Heart left ventricle (tissue), 16 donors: ENCODE results near the gene RCAN3. TPM values are rescaled to one million over a fixed set of nuclear protein-coding genes. Genes with fewer than 3 reads are reported as not detected.
A peak's percentile ranks its signal among the peaks of the same experiment; 100 is the strongest.

Source experiments
- ATAC-seq, 4 donors: fragments of 200-7000 bp; cut with Tn5 transposase; one replicate each; pipeline ENCODE4 v1.9.1; 2020 to 2022; ENCODE audit warnings: moderate library complexity in 4 of 4, mild to moderate bottlenecking in 3 of 4, moderate number of reproducible peaks in 1 of 4
- DNase-seq, 5 donors: peaks; one replicate each; pipeline ENCODE4 v3.0.0-alpha.2; 2020
- H3K27ac ChIP-seq, 12 donors: fragments of 200-600 bp; sonication (generic) in 4 of 12; one replicate each; pipeline versions ENCODE4 v1.5.0 to v1.8.0; 2016 to 2022; ENCODE audit warnings: mild to moderate bottlenecking in 2 of 12
- H3K27me3 ChIP-seq, 9 donors: fragments of 200-600 bp; sonication (generic) in 2 of 9; one replicate each; pipeline versions ENCODE4 v1.5.1 to v1.8.0; 2016 to 2022; ENCODE audit warnings: mild to moderate bottlenecking in 3 of 9
- H3K36me3 ChIP-seq, 9 donors: fragments of 200-600 bp; sonication (generic) in 2 of 9; one replicate each; pipeline versions ENCODE4 v1.5.0 to v1.8.0; 2018 to 2022; ENCODE audit warnings: mild to moderate bottlenecking in 2 of 9
- H3K4me1 ChIP-seq, 12 donors: fragments of 200-600 bp; sonication (generic) in 4 of 12; one replicate each; pipeline versions ENCODE4 v1.5.0 to v1.8.0; 2016 to 2022; ENCODE audit warnings: mild to moderate bottlenecking in 3 of 12
- H3K4me3 ChIP-seq, 12 donors: fragments of 200-600 bp; sonication (generic) in 4 of 12; one replicate each; pipeline versions ENCODE4 v1.5.0 to v1.8.0; 2017 to 2022; ENCODE audit warnings: mild to moderate bottlenecking in 9 of 12, moderate library complexity in 4 of 12
- H3K9me3 ChIP-seq, 12 donors: fragments of 200-600 bp; sonication (generic) in 4 of 12; one replicate each; pipeline versions ENCODE4 v1.5.0 to v1.8.0; 2016 to 2022; ENCODE audit warnings: mild to moderate bottlenecking in 1 of 12
- POLR2A ChIP-seq, 2 donors: fragments of 450-650 bp; IDR thresholded peaks; one replicate each; pipeline ENCODE4 v1.6.1; 2017; ENCODE audit warnings: antibody characterized with exemption in 2 of 2, mild to moderate bottlenecking in 2 of 2, moderate library complexity in 2 of 2
- WGBS, 4 donors: extraction: QIAGEN DNeasy Blood & Tissue Kit in 2 of 4; methylation state at CpG; one replicate each; pipeline versions ENCODE4 v1.1.5 to v1.1.7; 2013 to 2018; 5-methylcytosine and 5-hydroxymethylcytosine counted together
- intact Hi-C, 10 donors: fragments of 100-400 bp; cut with DNase I; formaldehyde crosslinking; loops; one replicate each; pipeline versions ENCODE4 v1.11.1 to v1.14.2; 2022
- polyA plus RNA-seq, 2 donors: library from polyadenylated mRNA; stranded (reverse); fragments of 200-250 nt; gene quantifications; one replicate each; pipeline ENCODE4 v1.2.3, GENCODE V29; 2013
- total RNA-seq, 9 donors: library from RNA; depleted of rRNA in 2 of 9; stranded (reverse); fragments of >200 nt in 2 of 9; fragmentation: NEBNext Ultra II Directional in 3 of 9; extraction: Animal tissue kit (Norgen Biotek cat#: 25700) in 3 of 9; gene quantifications; one replicate each; pipeline versions ENCODE4 v1.1.0 to v1.2.4, GENCODE V29; 2016 to 2023
- TF ChIP-seq, protein P1 (sequence below), 12 donors: fragments of 200-600 bp; sonication (generic) in 4 of 12; IDR thresholded peaks; one replicate each; pipeline versions ENCODE4 v1.5.0 to v1.8.0; 2018 to 2022; ENCODE audit warnings: antibody characterized with exemption in 12 of 12, mild to moderate bottlenecking in 5 of 12
- donor health status: ischemic (EF 13 %, LVEDD 7.1; RV severe dilation, severe dysfunction).
- donor health status: healthy with polysubstance abuse.
- donor health status: DM: no; HTN: yes; CAD: no.
- donor health status: DM: no; HTN: no; CAD: no.
- donor health status: ischemic (EF 25% LVEDD 6.9; RV normal size, moderate dysfunction).
- donor health status: ischemic (EF 25% LVEDD 5.7; RV mildly dilated, moderate dysfunction).
- donor health status: healthy.
- donor health status: DM: yes; HTN: yes; CAD: no.
- donor health status: ischemic (EF 35%, LVEDD 5.7; RV mildly dilated, moderate dysfunction).
- donor health status: nonischemic (EF 11% LVEDD 7.7; RV severe dilation, severe dysfunction).
- donor health status: DM: yes; HTN: yes; CAD: no.
- donor health status: PGD.
- donor health status: ischemic (EF 29% LVEDD 5.4; RV normal size, mild dysfunction).
- donor health status: nonischemic (EF 23%, LVEDD 6.1; RV moderate dilation, normal function).

Gene RCAN3
- total and polyA plus RNA-seq, 11 donors: 2.1 to 9.7 (median 5.9) TPM

DNA sequence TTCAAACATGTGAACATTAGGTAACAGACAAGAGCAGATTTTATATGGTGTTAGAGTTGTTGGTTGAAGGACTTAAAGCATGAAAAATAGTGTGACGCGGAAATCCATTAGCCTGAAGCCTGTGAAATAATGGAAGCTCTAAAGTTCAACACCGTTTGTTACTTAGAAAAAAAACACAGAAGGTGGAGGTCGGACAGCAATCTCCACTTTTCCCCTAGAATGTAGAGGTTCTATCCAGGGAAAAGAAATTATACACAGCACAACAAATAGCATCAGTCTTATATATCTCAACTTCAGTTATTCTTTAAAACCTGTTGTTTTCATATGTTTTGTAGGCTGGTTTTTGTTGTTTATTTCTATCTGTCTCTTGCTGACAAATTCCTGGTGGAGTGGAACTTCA lies 1.9 kb downstream of the RCAN3 start:
- Histone ChIP-seq H3K4me1 (peaks cover 0 to 31% (median 9%) of the 10 kb centered on the region in 12 donors), H3K27ac (peak overlapping the region in 1 of 12 donors; percentile 71), H3K4me3 (peak overlapping the region in 1 of 12 donors; percentile 83), H3K27me3 (no peaks in the 10 kb centered on the region), H3K36me3 (no peaks in the 10 kb centered on the region), H3K9me3 (no peaks in the 10 kb centered on the region)
- intact Hi-C loops: loop anchor here in 6 of 10 donors (5.0 to 10.0 kb wide), 2 partner anchors 87 to 90 kb away; partner anchors contain the start of genes NIPAL3 (in 6 of the 6) and STPG1 (in 2 of the 6)
- TF ChIP-seq, protein P1, sequence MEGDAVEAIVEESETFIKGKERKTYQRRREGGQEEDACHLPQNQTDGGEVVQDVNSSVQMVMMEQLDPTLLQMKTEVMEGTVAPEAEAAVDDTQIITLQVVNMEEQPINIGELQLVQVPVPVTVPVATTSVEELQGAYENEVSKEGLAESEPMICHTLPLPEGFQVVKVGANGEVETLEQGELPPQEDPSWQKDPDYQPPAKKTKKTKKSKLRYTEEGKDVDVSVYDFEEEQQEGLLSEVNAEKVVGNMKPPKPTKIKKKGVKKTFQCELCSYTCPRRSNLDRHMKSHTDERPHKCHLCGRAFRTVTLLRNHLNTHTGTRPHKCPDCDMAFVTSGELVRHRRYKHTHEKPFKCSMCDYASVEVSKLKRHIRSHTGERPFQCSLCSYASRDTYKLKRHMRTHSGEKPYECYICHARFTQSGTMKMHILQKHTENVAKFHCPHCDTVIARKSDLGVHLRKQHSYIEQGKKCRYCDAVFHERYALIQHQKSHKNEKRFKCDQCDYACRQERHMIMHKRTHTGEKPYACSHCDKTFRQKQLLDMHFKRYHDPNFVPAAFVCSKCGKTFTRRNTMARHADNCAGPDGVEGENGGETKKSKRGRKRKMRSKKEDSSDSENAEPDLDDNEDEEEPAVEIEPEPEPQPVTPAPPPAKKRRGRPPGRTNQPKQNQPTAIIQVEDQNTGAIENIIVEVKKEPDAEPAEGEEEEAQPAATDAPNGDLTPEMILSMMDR (IDR thresholded peaks at IDR 0.05): no peak
- TF ChIP-seq POLR2A (IDR thresholded peaks at IDR 0.05): no peak
- ATAC-seq (no peak), DNase-seq (no peak)
- WGBS, 4 donors: 94 to 97% (median 96%) methylated on average over 4 of the region's 4 CpGs

DNA sequence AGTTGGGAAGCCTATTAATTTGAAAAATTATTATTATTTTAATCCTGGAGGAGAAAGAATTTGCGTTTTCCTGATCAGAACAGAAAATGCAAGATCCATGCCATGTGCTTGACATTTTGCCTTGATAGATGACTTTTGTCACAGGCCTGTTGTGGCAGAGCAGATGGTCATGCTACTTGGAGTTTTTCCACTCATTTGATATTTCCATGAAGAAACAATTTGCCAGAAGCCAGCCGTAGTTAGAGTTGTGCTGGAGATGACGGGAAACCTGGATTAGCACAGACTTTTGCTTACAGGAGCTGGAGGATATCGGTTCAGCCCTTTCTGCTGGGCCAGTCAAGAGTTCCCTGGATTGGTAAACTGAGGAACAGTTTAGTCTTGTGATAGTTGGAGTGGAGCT lies 3.2 kb downstream of the RCAN3 start:
- intact Hi-C loops: loop anchor here in 3 of 10 donors (5.0 to 10.0 kb wide), 2 partner anchors 89 to 91 kb away; partner anchors contain the start of genes NIPAL3 (in 3 of the 3) and STPG1 (in 2 of the 3)
- no peak for ATAC-seq
- DNase-seq: no peak
- TF ChIP-seq, protein P1 (IDR thresholded peaks at IDR 0.05): no peak
- TF ChIP-seq POLR2A (IDR thresholded peaks at IDR 0.05): no peak
- Histone ChIP-seq H3K4me1 (peaks cover 0 to 26% (median 9%) of the 10 kb centered on the region in 12 donors), H3K36me3 (no peaks in the 10 kb centered on the region), H3K9me3 (no peaks in the 10 kb centered on the region), H3K27me3 (no peaks in the 10 kb centered on the region), H3K4me3 (no peak overlapping the region), H3K27ac (peak overlapping the region in 1 of 12 donors; percentile 34)
- 89 to 95% (median 91%) methylated on average over 4 of the region's 4 CpGs for WGBS, 4 donors

DNA sequence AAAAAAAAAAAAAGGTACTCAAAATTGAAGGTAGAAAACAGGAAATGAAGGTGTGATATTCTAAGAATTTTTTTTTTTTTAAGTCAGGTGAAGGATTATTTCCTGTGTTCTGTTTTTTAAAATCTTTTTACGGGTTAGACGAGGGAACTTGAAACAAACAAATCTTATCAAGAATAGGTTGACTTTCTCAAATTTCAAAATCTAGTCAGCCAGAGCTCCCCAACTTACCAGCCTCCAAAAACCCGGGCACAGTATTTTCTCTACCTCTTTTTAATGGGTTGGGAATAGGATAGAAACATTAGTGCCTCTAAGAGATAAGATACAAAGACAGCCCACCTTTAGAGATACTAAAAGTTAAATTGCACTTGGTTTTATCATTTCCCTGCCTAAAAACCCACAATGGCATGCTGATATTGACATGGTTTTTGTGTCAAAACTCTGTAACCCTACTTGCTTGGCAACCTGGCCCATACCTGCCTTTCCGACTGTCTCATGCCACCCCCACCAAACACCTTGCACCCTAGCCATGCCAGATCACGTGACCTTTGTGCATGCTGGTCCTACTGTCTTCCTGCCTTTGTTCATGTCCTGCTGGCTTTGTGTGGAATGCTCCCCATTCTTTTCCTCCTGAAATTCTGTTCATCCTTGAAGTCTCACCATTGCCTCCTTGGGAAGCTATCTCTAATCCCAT lies 4.2 kb downstream of the RCAN3 start:
- peak overlapping the region in 1 of 12 donors; percentile 28 for H3K27ac ChIP-seq
- H3K9me3 ChIP-seq: no peaks in the 10 kb centered on the region
- H3K4me3 ChIP-seq: no peak overlapping the region
- WGBS, 4 donors: 79 to 85% (median 81%) methylated on average over 5 of the region's 5 CpGs
- intact Hi-C loops: loop anchor here in 3 of 10 donors (5.0 to 10.0 kb wide), 2 partner anchors 90 to 92 kb away; partner anchors contain the start of genes NIPAL3 (in 3 of the 3) and STPG1 (in 2 of the 3)
- peaks cover 0 to 16% (median 6%) of the 10 kb centered on the region in 12 donors for H3K4me1 ChIP-seq
- H3K27me3 ChIP-seq: no peaks in the 10 kb centered on the region
- ATAC-seq (no peak), DNase-seq (no peak)
- TF ChIP-seq POLR2A (IDR thresholded peaks at IDR 0.05): no peak
- TF ChIP-seq, protein P1 (IDR thresholded peaks at IDR 0.05): no peak
- H3K36me3 ChIP-seq: no peaks in the 10 kb centered on the region

DNA sequence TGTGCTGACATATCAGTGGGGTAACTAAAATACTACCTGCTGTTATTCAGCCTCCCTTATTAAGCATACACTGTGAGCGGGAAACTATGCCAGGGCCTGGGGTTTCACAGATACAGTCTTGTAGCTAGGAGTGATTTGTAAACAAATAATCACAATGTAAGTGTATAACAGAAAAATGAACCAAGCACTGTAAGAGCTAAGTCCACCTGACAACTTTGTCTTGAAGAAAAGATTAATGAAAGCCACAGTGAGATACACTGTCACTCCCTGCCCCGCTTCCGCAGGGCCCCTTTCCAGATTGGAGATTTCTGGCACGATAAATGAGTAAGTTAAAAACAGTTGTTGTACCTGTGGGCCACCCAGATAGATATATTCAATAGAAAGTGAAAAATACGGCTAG lies 4.8 kb downstream of the RCAN3 start:
- H3K27ac ChIP-seq: peak overlapping the region in 1 of 12 donors; percentile 28
- DNase-seq: no peak
- no peak overlapping the region for H3K4me3 ChIP-seq
- intact Hi-C loops: loop anchor here in 3 of 10 donors (5.0 to 10.0 kb wide), 2 partner anchors 90 to 93 kb away; partner anchors contain the start of genes NIPAL3 (in 3 of the 3) and STPG1 (in 2 of the 3)
- no peaks in the 10 kb centered on the region for H3K27me3 ChIP-seq
- ATAC-seq: no peak
- WGBS, 4 donors: 88 to 90% (median 89%) methylated on average over 5 of the region's 5 CpGs
- H3K36me3 ChIP-seq: no peaks in the 10 kb centered on the region
- no peaks in the 10 kb centered on the region for H3K9me3 ChIP-seq
- no peak for TF ChIP-seq POLR2A (IDR thresholded peaks at IDR 0.05)
- TF ChIP-seq, protein P1 (IDR thresholded peaks at IDR 0.05): no peak
- peaks cover 0 to 14% (median 5%) of the 10 kb centered on the region in 12 donors for H3K4me1 ChIP-seq
